A673 (cell line): Measurements from ENCODE around the gene TMED1. TPM values are rescaled to one million over a fixed set of nuclear protein-coding genes. Genes with fewer than 3 reads are reported as not detected.

Source experiments
- BruUV-seq: library from RNA; stranded (reverse); fragments of 400-500 nt; replicated peaks from 2 replicates; lab custom pipeline; 2021; lab: Mats Ljungman, UMichigan
- CTCF ChIA-PET: fragments of 300-600 bp; sonication (Branson Sonifier 250); formaldehyde crosslinking; loops from one replicate; lab custom pipeline; 2022; ENCODE audit warnings: antibody characterized with exemption; lab: Charles Lee
- POLR2A ChIA-PET: fragments of 300-600 bp; sonication (Branson Sonifier 250); formaldehyde crosslinking; loops from one replicate; lab custom pipeline; 2022; ENCODE audit warnings: antibody characterized with exemption; ENCODE audit not compliant: low non-redundant PET; lab: Charles Lee
- DNase-seq: peaks from one replicate; pipeline ENCODE4 v3.0.0-alpha.2; 2015; ENCODE audit warnings: low spot score
- H3K27ac ChIP-seq: fragments of 200-600 bp; sonication (generic); 2 replicates; pipeline ENCODE4 v1.5.1; 2016; ENCODE audit warnings: mixed run types, low read depth, mild to moderate bottlenecking, mixed read lengths, antibody characterized with exemption, low read length; ENCODE audit not compliant: poor library complexity, severe bottlenecking
- H3K27me3 ChIP-seq: fragments of 200-600 bp; sonication (generic); replicated peaks from 2 replicates; pipeline ENCODE4 v1.6.1; 2017; ENCODE audit warnings: mixed run types, low read depth, mild to moderate bottlenecking, mixed read lengths, antibody characterized with exemption, low read length; ENCODE audit not compliant: insufficient read depth, poor library complexity
- H3K36me3 ChIP-seq: fragments of 200-600 bp; sonication (generic); 2 replicates; pipeline ENCODE4 v1.6.1; 2016; ENCODE audit warnings: mixed run types, mild to moderate bottlenecking, mixed read lengths, antibody characterized with exemption, low read length; ENCODE audit not compliant: insufficient read depth, poor library complexity, severe bottlenecking
- H3K4me1 ChIP-seq: fragments of 200-600 bp; sonication (generic); 2 replicates; pipeline ENCODE4 v1.6.1; 2017; ENCODE audit warnings: mixed run types, mild to moderate bottlenecking, mixed read lengths, antibody characterized with exemption, low read length; ENCODE audit not compliant: insufficient read depth, poor library complexity, severe bottlenecking
- H3K4me3 ChIP-seq: fragments of 200-600 bp; sonication (generic); 2 replicates; pipeline ENCODE4 v1.5.1; 2016; ENCODE audit warnings: low read depth, mixed run types, mild to moderate bottlenecking, mixed read lengths, low read length; ENCODE audit not compliant: poor library complexity, severe bottlenecking
- H3K9me3 ChIP-seq: fragments of 200-600 bp; sonication (generic); 2 replicates; pipeline ENCODE4 v1.6.1; 2016; ENCODE audit warnings: mixed run types, low read depth, mild to moderate bottlenecking, mixed read lengths, antibody characterized with exemption, low read length; ENCODE audit not compliant: poor library complexity, severe bottlenecking
- EZH2 ChIP-seq: fragments of 200-600 bp; sonication (generic); IDR thresholded peaks from 2 replicates; pipeline ENCODE4 v1.6.1; 2017; ENCODE audit warnings: borderline replicate concordance, low read depth, mild to moderate bottlenecking, mixed read lengths, antibody characterized with exemption, low read length; ENCODE audit not compliant: poor library complexity, severe bottlenecking
- intact Hi-C: fragments of 100-400 bp; cut with micrococcal nuclease; formaldehyde crosslinking; loops from one replicate; pipeline ENCODE4 v1.10.0; 2022; ENCODE audit not compliant: unreplicated experiment
- total RNA-seq: library from RNA; stranded (reverse); gene quantifications from 2 replicates; pipeline ENCODE4 v1.2.3, GENCODE V29; 2021
- TF ChIP-seq, protein P1 (sequence below): fragments of 300-800, 200-600 bp; sonication (generic); conservative IDR thresholded peaks from 2 replicates; pipeline ENCODE4 v1.5.1; 2017; ENCODE audit warnings: low read depth, mild to moderate bottlenecking, antibody characterized with exemption, low read length, moderate library complexity, mixed read lengths

TMED1 gene
- total RNA-seq, 1 experiment from 2014 or later: 27.3 TPM

DNA sequence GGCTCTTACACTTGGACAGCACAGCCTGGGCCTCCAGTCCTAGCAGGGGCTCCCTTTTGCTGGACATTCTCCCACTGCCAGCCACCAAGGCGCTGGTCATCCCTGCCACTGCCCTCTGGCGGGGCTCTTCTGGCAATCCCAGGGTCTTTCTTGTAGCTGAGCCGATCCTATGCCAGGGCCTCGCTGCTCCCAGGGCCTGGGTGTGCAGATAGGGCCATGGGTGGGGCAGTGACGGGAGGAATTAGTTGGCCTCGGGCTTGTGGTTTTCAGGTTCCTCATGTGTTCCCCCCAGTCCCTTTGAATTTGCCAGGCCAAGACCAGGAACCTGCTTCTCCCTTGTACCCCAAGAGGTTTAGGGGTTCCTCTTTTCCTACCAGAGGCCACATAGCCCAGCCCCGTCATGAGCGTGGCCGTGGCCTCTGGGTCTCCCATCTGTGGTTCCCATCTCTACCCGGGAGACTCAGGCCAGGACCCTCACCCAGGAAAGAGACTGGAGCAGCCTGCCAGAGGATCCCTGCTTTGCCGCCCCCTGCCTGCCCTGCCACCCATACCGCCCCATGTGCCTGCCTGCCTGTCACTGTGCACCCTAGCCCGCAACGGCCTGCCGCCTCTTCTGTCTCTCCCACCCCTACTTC is 26.2 kb downstream of the TMED1 start:
- CTCF ChIA-PET: no interaction called here
- intact Hi-C loops: no loop called here
- H3K9me3 ChIP-seq: no peaks in the 10 kb centered on the region
- no peak for DNase-seq
- H3K27ac ChIP-seq: no peak overlapping the region
- TF ChIP-seq, protein P1, sequence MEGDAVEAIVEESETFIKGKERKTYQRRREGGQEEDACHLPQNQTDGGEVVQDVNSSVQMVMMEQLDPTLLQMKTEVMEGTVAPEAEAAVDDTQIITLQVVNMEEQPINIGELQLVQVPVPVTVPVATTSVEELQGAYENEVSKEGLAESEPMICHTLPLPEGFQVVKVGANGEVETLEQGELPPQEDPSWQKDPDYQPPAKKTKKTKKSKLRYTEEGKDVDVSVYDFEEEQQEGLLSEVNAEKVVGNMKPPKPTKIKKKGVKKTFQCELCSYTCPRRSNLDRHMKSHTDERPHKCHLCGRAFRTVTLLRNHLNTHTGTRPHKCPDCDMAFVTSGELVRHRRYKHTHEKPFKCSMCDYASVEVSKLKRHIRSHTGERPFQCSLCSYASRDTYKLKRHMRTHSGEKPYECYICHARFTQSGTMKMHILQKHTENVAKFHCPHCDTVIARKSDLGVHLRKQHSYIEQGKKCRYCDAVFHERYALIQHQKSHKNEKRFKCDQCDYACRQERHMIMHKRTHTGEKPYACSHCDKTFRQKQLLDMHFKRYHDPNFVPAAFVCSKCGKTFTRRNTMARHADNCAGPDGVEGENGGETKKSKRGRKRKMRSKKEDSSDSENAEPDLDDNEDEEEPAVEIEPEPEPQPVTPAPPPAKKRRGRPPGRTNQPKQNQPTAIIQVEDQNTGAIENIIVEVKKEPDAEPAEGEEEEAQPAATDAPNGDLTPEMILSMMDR: no peak
- no peak for TF ChIP-seq EZH2
- H3K4me1 ChIP-seq: peaks cover 8% of the 10 kb centered on the region
- peaks cover 4% of the 10 kb centered on the region for H3K36me3 ChIP-seq
- no TSS peak for BruUV-seq
- H3K4me3 ChIP-seq: no peak overlapping the region
- H3K27me3 ChIP-seq: no peaks in the 10 kb centered on the region
- POLR2A ChIA-PET: no interaction called here

DNA sequence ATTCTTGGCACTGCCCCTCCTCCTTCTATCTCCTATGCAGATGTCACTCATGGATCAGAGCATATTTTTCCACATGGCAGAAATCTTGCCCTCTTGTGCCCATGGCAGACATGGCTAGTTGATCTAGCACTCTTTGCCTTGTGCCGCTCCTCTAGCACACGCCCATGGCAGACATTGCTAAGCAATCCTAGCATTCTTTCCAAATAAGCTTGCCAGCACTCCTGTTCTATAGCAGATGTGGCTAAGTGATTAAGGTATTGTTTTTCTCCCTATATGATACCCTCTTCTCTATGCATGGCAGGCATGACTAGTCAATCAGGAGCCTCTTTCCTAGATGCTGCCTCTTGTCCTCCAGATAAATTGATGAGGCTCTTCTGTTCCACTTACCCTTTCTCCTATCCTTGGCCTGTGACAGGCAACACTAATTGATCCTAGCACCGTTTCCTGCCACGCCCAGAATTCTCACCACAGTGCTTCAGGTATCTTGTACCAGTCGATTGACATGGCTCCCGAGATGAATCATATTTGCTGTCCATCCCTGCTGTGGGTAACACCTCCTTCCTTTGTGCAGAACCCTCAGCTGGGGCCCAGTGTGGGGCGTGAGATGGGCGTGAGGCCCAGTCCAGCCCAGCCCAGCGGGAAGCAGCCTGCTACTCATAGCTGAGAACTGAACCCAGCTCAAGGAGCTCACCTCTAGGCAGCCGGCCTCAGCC is 26.9 kb downstream of the TMED1 start:
- DNase-seq: no peak
- Histone ChIP-seq H3K4me1 (peaks cover 8% of the 10 kb centered on the region), H3K36me3 (peaks cover 6% of the 10 kb centered on the region), H3K4me3 (no peak overlapping the region), H3K27me3 (no peaks in the 10 kb centered on the region), H3K27ac (no peak overlapping the region), H3K9me3 (no peaks in the 10 kb centered on the region)
- intact Hi-C loops: no loop called here
- TF ChIP-seq, protein P1: no peak
- TF ChIP-seq EZH2: no peak
- BruUV-seq: no TSS peak
- CTCF ChIA-PET: interaction anchor here (0.7 kb wide), 1 partner anchor 20 kb away, joined by 5 read pairs; no protein-coding TSS in a partner anchor
- POLR2A ChIA-PET: no interaction called here

DNA sequence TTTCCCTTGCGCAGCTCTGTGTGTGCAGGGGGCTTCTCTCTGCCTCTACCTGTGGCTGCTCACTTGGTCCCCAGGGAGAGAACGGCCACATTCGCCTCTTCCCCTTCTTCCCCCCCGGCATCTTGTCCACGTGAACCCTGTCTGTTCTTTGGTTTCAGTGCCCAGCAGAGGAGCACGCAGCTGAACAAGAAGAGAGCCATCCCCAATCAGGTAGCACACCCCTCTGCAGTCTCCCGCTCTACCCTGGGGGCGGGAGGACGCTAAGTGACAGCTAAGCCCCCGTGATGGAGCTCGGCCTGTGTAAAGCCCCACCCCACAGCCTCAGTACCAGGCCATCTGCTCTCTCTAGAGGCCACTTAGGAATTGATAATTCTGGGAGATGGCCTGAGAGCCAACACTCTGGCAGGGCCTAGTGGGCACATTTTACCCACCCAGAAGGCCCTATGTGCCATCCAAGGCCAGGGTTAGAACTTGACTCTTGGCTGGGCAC is 30.2 kb downstream of the TMED1 start:
- Histone ChIP-seq H3K27ac (no peak overlapping the region), H3K4me1 (no peaks in the 10 kb centered on the region), H3K4me3 (no peak overlapping the region), H3K9me3 (no peaks in the 10 kb centered on the region), H3K36me3 (peaks cover 17% of the 10 kb centered on the region), H3K27me3 (no peaks in the 10 kb centered on the region)
- TF ChIP-seq, protein P1: no peak
- TF ChIP-seq EZH2: no peak
- ChIA-PET POLR2A (no interaction called here), CTCF (interaction anchor here (1.0 kb wide), 1 partner anchor 88 kb away, joined by 3 read pairs; the partner anchor contains the start of gene DNM2)
- intact Hi-C loops: no loop called here
- BruUV-seq: no TSS peak
- no peak for DNase-seq
